ENCODE results near the gene GREM2. TPM values are rescaled to one million over a fixed set of nuclear protein-coding genes. Genes with fewer than 3 reads are reported as not detected.

The GREM2 gene
- total RNA-seq, 4 donors from 2014 or later: 0.22 TPM; not detected in 3

- TF ChIP-seq CTCF (IDR thresholded peaks at IDR 0.05; ENCODE audit: low read depth): no peak
Observed at GRCh38 chr1:240533154-240533780, 78.7 kb downstream of the GREM2 start.

GRCh38 chr1:240528591-240528990 lies 83.4 kb downstream of the GREM2 start:
- no peak for TF ChIP-seq CTCF (IDR thresholded peaks at IDR 0.05; ENCODE audit: low read depth)

- no peak for TF ChIP-seq CTCF (IDR thresholded peaks at IDR 0.05; ENCODE audit: low read depth)
Observed at GRCh38 chr1:240527086-240527485, 84.9 kb downstream of the GREM2 start.

- no peak for TF ChIP-seq CTCF (IDR thresholded peaks at IDR 0.05; ENCODE audit: low read depth)
Observed at GRCh38 chr1:240526312-240526711, 85.6 kb downstream of the GREM2 start.

GRCh38 chr1:240524356-240525069 lies 87.4 kb downstream of the GREM2 start:
- TF ChIP-seq CTCF (IDR thresholded peaks at IDR 0.05; ENCODE audit: low read depth): no peak

- no peak for TF ChIP-seq CTCF (IDR thresholded peaks at IDR 0.05; ENCODE audit: low read depth)
Observed at GRCh38 chr1:240522122-240522822, 89.7 kb downstream of the GREM2 start.

GRCh38 chr1:240517891-240518290 lies 94.1 kb downstream of the GREM2 start:
- no peak for TF ChIP-seq CTCF (IDR thresholded peaks at IDR 0.05; ENCODE audit: low read depth)

Measured in subcutaneous adipose tissue (tissue), 4 donors.